ENCODE measurements around the gene PRKD2.

- no peak for TF ChIP-seq POLR2A (IDR thresholded peaks at IDR 0.05)
- TF ChIP-seq, protein P1, sequence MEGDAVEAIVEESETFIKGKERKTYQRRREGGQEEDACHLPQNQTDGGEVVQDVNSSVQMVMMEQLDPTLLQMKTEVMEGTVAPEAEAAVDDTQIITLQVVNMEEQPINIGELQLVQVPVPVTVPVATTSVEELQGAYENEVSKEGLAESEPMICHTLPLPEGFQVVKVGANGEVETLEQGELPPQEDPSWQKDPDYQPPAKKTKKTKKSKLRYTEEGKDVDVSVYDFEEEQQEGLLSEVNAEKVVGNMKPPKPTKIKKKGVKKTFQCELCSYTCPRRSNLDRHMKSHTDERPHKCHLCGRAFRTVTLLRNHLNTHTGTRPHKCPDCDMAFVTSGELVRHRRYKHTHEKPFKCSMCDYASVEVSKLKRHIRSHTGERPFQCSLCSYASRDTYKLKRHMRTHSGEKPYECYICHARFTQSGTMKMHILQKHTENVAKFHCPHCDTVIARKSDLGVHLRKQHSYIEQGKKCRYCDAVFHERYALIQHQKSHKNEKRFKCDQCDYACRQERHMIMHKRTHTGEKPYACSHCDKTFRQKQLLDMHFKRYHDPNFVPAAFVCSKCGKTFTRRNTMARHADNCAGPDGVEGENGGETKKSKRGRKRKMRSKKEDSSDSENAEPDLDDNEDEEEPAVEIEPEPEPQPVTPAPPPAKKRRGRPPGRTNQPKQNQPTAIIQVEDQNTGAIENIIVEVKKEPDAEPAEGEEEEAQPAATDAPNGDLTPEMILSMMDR (IDR thresholded peaks at IDR 0.05 in 8 of 11, conservative IDR thresholded peaks at IDR 0.05 in 3 of 11) = no peak
These were observed 60.4 kb downstream of the PRKD2 start for GRCh38 chr19:46656541-46656940.

All from spleen (tissue), 7 donors.